HepG2 (cell line): ENCODE results near the gene ZBTB46. TPM values are rescaled to one million over a fixed set of nuclear protein-coding genes. Genes with fewer than 3 reads are reported as not detected.

Experiments used
- ATF2 ChIP-seq: sonication (generic); formaldehyde crosslinking; IDR thresholded peaks from 2 replicates; pipeline ENCODE4 v1.4.0; 2020; ENCODE audit warnings: missing genetic modification reagents
- CENPT ChIP-seq: sonication (generic); formaldehyde crosslinking; IDR thresholded peaks from 2 replicates; pipeline ENCODE4 v1.8.0; 2022; ENCODE audit warnings: low read depth, mild to moderate bottlenecking, moderate library complexity, missing genetic modification reagents
- CSRNP1 ChIP-seq: sonication (generic); formaldehyde crosslinking; IDR thresholded peaks from 2 replicates; pipeline ENCODE4 v1.8.1; 2023; ENCODE audit warnings: mild to moderate bottlenecking, missing genetic modification reagents
- NR2C2 ChIP-seq: sonication (generic); formaldehyde crosslinking; IDR thresholded peaks from 2 replicates; pipeline ENCODE4 v1.4.0; 2020; ENCODE audit warnings: missing genetic modification reagents, mild to moderate bottlenecking, moderate library complexity, borderline replicate concordance
- NRL ChIP-seq: sonication (generic); formaldehyde crosslinking; IDR thresholded peaks from 2 replicates; pipeline ENCODE4 v1.5.0; 2020; ENCODE audit warnings: missing genetic modification reagents, mild to moderate bottlenecking, moderate library complexity, borderline replicate concordance
- POLR2AphosphoS2 ChIP-seq: IDR thresholded peaks from 2 replicates; pipeline ENCODE4 v1.6.1; 2011; ENCODE audit warnings: low read depth, low read length, improper control_type of control experiment
- PPARG ChIP-seq: conservative IDR thresholded peaks from 2 replicates; pipeline ENCODE4 v1.6.1; 2016; ENCODE audit warnings: missing biosample characterization, missing genetic modification reagents
- SETDB1 ChIP-seq: sonication (generic); formaldehyde crosslinking; IDR thresholded peaks from 2 replicates; pipeline ENCODE4 v1.5.1; 2020; ENCODE audit warnings: missing genetic modification reagents, mild to moderate bottlenecking, borderline replicate concordance
- TCF12 ChIP-seq, 2 experiments: fragments of 450-650 bp in 1 of 2; sonication (generic) in 1 of 2; formaldehyde crosslinking in 1 of 2; IDR thresholded peaks; 2 replicates each; pipeline versions ENCODE4 v1.6.1 to v1.8.0; 2017 to 2022; ENCODE audit warnings: antibody characterized with exemption in 1 of 2, mild to moderate bottlenecking in 1 of 2, missing genetic modification reagents in 1 of 2, moderate library complexity in 1 of 2
- TFDP1 ChIP-seq: IDR thresholded peaks from 2 replicates; pipeline ENCODE4 v1.6.1; 2016; ENCODE audit warnings: missing compliant biosample characterization, missing genetic modification reagents, borderline replicate concordance
- ZNF143 ChIP-seq: sonication (generic); formaldehyde crosslinking; IDR thresholded peaks from 2 replicates; pipeline ENCODE4 v1.4.0; 2020; ENCODE audit warnings: missing genetic modification reagents
- ZNF17 ChIP-seq: sonication (generic); formaldehyde crosslinking; IDR thresholded peaks from 2 replicates; pipeline ENCODE4 v1.5.0; 2020; ENCODE audit warnings: mild to moderate bottlenecking, missing genetic modification reagents
- ZNF282 ChIP-seq: fragments of 450-650 bp; IDR thresholded peaks from 2 replicates; pipeline ENCODE4 v1.6.1; 2018; ENCODE audit not compliant: partially characterized antibody
- ZNF430 ChIP-seq: sonication (generic); formaldehyde crosslinking; IDR thresholded peaks from 2 replicates; pipeline ENCODE4 v1.9.0; 2021; ENCODE audit warnings: mild to moderate bottlenecking, missing genetic modification reagents
- ZNF510 ChIP-seq: sonication (generic); formaldehyde crosslinking; IDR thresholded peaks from 2 replicates; pipeline ENCODE4 v1.4.0; 2020; ENCODE audit warnings: low read depth, mild to moderate bottlenecking, missing genetic modification reagents
- ZNF616 ChIP-seq: sonication (generic); formaldehyde crosslinking; IDR thresholded peaks from 2 replicates; pipeline ENCODE4 v1.5.0; 2020; ENCODE audit warnings: low read depth, mild to moderate bottlenecking, missing genetic modification reagents
- polyA plus RNA-seq, 8 experiments: library from polyadenylated mRNA; depleted of rRNA in 3 of 8; stranded (reverse) in 7 of 8; unstranded in 1 of 8; fragments of >200 nt; fragmentation: Illumina TruSeq in 4 of 8; extraction: Trizol in 4 of 8; gene quantifications; 2 replicates each; pipeline versions ENCODE4 v1.2.1 to v1.2.3, GENCODE V29; 2011 to 2016; ENCODE audit warnings: low read depth in 4 of 8, missing spikeins in 1 of 8, mixed read lengths in 1 of 8; ENCODE audit not compliant: insufficient read depth in 1 of 8
- total RNA-seq, 5 experiments: library from RNA; depleted of rRNA; stranded (reverse); fragments of >200 nt; fragmentation: Illumina TruSeq; extraction: Trizol; gene quantifications; 2 replicates each; pipeline ENCODE4 v1.2.3, GENCODE V29; 2016; ENCODE audit warnings: low read depth in 1 of 5
- TF ChIP-seq, protein P1 (sequence below): sonication (generic); formaldehyde crosslinking; IDR thresholded peaks from 2 replicates; pipeline ENCODE4 v1.5.1; 2020; ENCODE audit warnings: mild to moderate bottlenecking, missing genetic modification reagents, borderline replicate concordance

ZBTB46 gene
- total and polyA plus RNA-seq, 2 of the 13 experiments (the other 11 are each of a cell fraction or from before 2014, with no cell fraction given): 1.6 to 13.5 TPM

DNA sequence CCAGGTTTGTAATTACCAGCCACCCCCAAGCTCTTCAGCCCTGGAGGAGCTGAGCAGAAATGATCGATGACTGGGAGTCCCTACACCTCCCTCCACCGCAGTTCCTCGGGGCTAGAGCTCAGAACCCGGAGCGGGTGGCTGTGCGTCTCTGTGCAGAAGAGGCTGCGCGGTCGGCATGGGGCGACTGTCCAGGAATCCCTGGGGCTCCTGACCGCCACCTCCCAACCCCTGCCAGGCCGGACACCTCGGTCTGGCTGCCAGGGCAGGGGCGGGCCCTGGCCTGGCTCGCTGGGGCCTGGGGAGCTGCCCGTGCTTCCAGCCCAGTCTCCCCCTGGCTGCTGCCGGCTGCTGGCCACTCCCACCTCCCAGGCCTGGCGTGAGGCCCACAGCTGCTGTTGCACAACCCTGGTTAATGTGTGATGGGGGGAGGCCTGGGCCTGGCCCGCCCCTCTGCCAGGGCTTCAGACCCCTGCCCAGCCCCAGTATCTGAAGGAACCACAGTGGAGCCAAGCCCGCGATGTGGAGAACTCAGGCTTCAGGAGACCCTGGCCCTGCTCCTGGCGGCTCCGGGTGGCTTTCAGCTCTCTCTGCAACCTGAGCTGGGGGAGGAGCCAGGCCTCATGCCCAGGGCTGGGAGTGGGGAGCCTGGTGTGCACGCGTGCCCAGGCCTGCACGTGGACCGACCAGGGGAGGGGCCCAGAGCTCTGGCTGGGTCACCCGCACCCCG is 90.3 kb downstream of the ZBTB46 start (continued):
- TF ChIP-seq ZNF282 (no peak), ZNF143 (peak; percentile 71), ZNF17 (CRISPR knock-in tag) (no peak), CENPT (CRISPR knock-in tag) (no peak), ZNF430 (peak; percentile 89), ZNF510 (peak; percentile 94), ZNF616 (peak; percentile 92; the same call in 1 of the 2 replicates), TCF12 (IDR thresholded peaks at IDR 0.05) (no peak), TCF12 (CRISPR knock-in tag; IDR thresholded peaks at IDR 0.05) (peak; percentile 68; the same call in 1 of the 2 replicates), TFDP1 (CRISPR knock-in tag) (peak; percentile 85), SETDB1 (CRISPR knock-in tag) (no peak), PPARG (CRISPR knock-in tag) (peak; percentile 89), NR2C2 (CRISPR knock-in tag) (peak; percentile 90), NRL (CRISPR knock-in tag) (no peak; the same call in 1 of the 2 replicates), POLR2AphosphoS2 (no peak), ATF2 (CRISPR knock-in tag) (peak; percentile 95), CSRNP1 (CRISPR knock-in tag) (peak; percentile 93)
- TF ChIP-seq, protein P1, sequence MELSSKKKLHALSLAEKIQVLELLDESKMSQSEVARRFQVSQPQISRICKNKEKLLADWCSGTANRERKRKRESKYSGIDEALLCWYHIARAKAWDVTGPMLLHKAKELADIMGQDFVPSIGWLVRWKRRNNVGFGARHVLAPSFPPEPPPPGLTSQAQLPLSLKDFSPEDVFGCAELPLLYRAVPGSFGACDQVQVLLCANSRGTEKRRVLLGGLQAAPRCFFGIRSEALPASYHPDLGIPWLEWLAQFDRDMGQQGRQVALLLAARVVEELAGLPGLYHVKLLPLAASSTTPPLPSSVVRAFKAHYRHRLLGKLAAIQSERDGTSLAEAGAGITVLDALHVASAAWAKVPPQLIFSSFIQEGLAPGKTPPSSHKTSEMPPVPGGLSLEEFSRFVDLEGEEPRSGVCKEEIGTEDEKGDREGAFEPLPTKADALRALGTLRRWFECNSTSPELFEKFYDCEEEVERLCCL (CRISPR knock-in tag): peak; percentile 50; the same call in 1 of the 2 replicates
